GM19438 (cell line): ENCODE results near the gene CYP2E1.
A peak's percentile ranks its signal among the peaks of the same experiment; 100 is the strongest.
"Not testable (repeated sequence)": the region's sequence is repeated elsewhere in the genome, so short reads cannot be mapped to it uniquely, and the experiment has no call there.

Experiments used
- ATAC-seq: cut with Tn5 transposase; IDR thresholded peaks from one replicate; pipeline ENCODE4 v1.9.1; 2021; ENCODE audit warnings: low read depth; ENCODE audit not compliant: unreplicated experiment

CYP2E1 gene

DNA sequence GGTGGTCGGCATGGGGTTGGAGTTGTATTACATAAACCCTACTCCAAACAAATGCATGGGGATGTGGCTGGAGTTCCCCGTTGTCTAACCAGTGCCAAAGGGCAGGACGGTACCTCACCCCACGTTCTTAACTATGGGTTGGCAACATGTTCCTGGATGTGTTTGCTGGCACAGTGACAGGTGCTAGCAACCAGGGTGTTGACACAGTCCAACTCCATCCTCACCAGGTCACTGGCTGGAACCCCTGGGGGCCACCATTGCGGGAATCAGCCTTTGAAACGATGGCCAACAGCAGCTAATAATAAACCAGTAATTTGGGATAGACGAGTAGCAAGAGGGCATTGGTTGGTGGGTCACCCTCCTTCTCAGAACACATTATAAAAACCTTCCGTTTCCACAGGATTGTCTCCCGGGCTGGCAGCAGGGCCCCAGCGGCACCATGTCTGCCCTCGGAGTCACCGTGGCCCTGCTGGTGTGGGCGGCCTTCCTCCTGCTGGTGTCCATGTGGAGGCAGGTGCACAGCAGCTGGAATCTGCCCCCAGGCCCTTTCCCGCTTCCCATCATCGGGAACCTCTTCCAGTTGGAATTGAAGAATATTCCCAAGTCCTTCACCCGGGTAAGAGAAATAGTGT, at the start of gene CYP2E1:
Gene CYP2E1, plus strand, starts transcription at position 407 of the 632 bp plus-strand sequence. Its CDS starts 33 bp downstream, at position 440.
- no peak for ATAC-seq

DNA sequence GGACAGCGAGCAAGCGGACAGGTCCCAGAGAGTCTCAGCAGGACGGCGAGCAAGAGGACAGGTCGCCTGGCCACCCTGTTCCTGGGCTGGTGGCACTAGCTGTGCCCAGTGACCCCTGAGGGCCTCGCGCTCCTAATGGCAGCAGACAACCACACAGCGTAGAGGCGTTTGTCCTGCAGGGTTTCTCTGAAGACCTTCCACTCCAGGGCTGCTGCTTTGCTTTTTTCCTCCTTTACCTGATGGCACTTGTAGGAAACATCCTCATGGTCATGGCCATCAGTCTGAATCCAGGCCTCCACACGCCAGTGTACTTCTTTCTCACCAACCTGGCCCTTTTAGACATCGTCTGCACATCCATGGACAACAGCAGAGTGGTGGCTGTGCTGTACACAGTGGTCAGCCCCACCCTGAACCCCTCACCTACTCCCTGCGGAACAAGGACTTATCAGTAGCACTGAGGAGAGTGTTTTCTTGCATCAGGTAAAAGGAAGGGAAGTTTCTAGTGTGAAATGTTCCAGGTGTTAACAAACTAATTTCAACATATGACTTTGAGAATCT, 46.0 kb upstream of the CYP2E1 start:
- ATAC-seq, result no peak

DNA sequence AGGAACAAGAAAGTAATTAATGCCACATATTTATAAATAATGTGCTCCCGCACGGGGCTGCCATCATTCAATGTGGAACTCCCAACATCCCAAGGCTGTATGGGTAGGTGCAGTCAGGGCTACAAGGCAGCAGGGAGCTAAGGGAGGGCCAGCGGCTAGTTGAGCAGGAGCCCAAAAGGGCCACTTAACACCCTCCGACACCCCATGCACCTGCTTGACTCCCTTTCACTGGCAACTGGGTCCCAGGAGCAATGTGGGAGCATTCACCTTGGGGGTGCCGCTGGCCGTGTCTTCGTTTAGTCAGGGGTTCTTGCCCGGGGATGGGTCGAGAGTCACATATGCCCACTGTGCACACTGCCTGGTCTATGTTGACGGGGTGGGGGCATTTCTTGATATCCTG, 45.5 kb upstream of the CYP2E1 start:
- no peak for ATAC-seq

DNA sequence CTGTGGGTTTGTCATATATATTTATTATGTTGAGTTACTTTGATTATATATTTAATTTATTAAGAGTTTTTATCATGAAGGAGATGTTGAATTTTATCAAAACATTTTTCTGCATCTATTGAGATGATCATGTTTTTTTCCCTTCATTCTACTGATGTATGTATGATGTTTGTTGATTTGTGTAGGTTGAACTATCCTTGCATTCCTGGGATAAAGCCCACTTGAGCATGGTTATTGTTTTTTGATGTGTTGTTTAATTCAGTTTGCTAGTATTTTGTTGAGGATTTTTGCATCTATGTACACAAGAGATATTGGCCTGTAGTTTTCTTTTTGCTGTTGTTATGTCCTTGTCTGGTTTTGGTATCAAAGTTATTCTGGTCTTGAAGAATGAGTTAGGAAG, 42.3 kb upstream of the CYP2E1 start:
- ATAC-seq, result no peak

DNA sequence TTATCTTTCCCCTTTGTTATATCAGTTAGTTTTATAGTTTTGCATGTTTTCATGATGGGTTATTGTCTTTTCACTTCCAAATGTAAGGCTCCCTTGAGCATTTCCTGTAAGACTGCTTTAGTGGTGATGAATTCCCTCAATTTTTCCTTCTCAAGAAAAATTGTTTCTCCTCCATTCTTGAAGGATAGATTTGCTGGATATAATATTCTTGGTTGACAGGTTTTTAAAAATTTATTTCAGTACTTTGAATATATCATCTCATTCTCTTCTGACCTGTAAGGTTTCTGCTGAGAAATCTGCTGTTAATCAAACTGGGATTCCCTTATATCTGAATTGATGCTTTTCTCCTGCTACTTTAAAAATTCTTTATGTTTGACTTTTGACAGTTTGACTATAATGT, 40.1 kb upstream of the CYP2E1 start:
- no peak for ATAC-seq

DNA sequence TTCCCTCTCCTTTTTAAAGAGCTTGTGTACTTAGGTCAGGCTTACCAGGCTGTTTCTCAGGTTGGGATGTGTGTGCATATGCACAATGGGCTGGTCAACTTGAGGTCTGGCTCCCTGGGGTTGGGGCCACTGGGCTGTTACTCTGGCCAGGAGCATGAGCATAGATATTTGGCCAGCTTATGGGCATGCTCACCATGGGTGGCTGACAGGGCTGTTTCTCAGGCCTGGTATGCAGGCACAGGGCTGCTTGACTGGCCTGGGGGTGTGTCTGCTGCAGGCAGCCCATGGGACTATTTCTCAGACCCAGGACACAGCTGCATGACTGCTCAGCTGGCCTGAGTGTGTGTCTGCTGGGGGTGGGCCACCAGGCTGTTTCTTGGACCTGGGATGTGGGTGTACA, 38.8 kb upstream of the CYP2E1 start:
- ATAC-seq, result no peak

DNA sequence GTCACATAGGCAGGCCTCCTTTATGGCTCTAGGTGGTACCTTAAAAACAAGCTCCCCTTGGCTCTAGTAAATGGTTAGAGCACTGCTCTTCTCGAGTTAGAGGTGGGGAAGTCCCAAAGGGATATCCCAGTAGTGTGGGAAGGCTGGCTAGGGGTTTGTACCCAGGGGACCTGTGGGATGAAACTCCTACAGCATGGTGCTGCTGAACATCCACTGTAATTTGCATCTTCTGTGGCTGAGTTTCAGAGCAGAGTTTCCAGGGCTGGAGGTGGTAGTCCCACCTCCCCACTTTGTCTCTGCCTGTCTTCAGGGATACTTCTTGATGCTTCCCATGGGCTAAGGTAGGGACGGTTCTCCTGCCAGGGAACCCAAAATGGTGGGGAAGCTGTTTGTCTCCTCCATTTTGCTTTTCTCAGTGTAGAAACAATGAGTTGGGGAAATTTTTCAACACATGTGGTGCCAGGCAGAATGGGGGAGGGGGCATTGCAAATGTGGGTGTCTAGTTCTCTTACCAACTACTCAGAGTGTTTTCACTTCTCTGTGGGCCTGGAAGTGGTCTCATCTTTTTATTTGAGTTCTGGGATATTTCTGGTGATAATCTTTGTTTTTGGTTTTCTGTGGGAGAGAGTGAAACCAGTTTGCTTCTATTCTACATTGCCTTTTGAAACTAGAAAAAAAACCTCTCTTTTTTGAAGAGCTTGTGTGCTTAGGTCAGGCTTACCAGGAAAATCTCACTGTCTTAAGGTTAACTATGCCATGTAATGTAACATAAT, 37.2 kb upstream of the CYP2E1 start:
- ATAC-seq, result peak; percentile 77

DNA sequence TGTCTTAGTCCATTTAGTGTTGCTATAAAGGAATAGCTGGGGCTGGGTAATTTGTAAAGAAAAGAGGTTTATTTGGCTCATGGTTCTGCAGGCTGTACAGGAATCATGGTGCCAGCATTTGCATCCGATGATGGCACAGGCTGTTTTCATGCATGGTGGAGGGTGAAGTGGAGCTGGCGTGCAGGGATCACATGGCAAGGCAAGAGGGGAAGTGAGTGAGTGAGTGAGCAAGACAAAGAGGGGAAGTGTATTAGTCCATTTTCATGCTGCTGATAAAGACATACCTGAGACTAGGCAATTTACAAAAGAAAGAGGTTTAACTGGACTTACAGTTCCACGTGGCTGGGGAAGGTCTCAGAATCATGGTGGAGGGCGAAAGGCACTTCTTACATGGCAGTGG, 33.6 kb upstream of the CYP2E1 start:
- not testable (repeated sequence) for ATAC-seq

DNA sequence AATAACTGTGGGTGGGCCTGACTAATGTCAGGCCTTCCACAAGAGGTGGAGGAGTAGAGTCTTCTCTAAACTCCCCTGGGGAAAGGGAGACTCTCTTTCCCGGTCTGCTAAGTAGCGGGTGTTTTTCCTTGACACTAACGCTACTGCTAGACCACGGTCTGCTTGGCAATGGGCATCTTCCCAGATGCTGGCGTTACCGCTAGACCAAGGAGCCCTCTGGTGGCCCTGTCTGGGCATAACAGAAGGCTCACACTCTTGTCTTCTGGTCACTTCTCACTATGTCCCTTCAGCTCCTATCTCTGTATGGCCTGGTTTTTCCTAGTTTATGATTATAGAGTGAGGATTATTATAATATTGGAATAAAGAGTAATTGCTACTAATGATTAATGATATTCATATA, 29.8 kb upstream of the CYP2E1 start:
- ATAC-seq, result not testable (repeated sequence)

DNA sequence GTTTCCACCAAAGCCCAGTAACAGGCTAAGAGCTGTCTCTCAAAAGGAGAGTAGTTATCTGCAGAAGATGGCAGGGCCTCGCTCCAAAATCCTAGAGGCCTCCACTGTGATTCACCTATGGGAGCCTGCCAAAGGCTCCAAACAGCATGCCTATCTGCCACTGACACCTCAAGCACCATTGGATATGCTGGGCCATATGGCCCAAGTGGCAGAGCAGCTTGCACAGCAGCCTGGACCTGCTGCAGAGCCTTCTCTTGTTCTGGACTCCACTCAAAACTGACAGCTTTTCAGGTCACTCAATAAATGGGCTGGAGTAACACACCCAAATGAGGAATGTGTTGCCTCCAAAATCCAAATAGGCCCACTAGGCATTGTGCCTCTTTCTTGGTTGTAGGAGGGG, 28.0 kb upstream of the CYP2E1 start:
- ATAC-seq, result not testable (repeated sequence)

DNA sequence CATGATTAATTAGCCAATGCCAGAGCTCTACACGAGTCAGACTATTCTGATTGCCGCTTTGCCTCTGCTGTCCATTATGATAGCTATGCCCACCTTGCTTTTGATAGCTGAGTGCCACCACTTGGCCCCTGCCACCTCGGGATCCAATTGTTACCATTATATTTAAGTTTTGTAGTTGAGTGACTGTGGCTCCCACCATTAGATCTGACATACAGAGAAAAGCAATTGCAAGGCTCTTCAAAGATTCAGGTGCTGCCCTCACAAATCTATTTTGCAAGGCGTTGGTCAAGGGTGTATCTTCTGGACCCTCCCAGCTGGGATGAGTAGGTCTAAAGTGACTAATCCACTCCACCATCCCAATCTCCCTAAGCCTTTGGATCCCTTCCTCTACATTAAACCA, 26.3 kb upstream of the CYP2E1 start:
- ATAC-seq, result not testable (repeated sequence)

DNA sequence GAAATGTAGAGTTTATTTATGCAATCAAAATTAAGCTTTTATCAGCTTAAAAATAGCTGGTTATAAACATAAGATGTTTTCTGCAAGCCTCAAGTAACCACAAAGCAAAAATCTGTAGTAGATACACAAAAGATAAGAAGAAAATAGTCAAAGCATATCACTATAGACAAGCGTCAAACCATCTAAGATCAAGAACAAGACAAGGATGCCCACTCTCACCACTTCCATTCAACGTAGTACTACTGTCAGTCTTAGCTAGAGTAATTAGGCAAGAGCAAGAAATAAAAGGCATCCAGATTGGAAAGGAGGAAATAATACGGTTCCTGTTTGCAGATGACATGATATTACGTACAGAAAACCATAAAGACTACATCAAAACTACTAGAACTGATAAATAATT, 17.5 kb upstream of the CYP2E1 start:
- no peak for ATAC-seq

DNA sequence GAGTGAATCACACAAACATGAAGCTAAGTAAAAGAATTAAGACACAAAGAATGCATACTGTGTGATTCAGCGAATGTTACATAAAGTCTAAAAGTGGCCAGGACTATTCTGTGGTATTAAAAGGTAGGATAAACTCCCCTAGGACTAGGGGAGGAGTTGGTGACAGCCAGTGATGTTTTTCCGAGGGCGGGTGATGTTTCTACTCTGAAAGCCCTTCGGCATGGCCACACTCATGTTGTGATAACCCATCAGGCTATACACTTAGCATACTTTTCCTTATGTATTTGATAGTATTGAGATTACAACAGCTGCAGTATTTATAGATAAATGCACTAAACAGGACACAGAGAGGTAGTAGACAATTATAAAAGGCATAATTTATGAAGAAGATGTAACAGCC, 15.8 kb upstream of the CYP2E1 start:
- ATAC-seq, result no peak

DNA sequence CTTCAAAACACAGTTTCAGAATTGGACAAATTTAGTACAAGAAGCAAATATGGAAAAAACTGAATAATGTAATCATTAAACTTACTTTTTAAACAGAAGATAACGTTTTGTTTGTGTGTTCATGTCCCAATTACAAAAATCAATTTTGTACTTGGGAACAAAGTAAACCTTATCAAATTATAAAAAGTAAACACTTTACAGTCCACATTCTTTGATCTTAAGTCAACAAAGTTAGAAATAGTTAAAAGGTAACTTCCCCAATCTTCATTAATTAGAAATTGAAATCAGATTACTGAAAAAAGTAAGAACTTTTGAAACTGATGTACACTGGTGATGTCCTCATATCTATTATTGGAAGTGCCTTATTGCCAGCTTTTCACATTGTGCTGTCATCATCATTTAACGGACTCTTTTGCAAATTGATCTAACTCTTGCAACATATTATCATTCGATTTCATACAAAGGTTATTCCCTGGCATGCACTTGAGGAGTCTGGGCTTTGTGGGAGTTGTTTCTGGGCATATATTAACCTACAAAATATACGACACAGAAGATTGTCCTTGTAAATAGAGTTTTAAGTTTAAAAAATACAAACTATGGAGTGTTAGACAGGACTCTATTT, 15.1 kb upstream of the CYP2E1 start:
- ATAC-seq, result no peak

DNA sequence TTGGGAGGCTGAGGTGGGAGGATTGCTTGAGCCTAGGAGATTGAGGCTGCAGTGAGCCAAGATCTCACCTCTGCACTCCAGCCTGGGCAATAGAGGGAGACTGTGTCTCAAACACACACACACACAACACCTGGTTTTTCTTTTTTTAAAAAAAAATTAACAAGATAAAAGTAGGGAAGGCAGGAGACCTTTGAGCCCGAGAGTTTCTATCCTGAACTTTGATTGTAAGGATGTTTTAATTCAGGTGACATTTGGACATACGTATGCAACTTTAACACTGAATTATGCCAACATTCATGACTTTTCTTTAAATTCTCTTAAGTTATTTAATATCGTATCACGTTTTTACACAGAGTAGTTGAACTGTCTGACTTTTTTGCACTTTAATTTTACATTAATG, 11.7 kb upstream of the CYP2E1 start:
- ATAC-seq, result no peak

DNA sequence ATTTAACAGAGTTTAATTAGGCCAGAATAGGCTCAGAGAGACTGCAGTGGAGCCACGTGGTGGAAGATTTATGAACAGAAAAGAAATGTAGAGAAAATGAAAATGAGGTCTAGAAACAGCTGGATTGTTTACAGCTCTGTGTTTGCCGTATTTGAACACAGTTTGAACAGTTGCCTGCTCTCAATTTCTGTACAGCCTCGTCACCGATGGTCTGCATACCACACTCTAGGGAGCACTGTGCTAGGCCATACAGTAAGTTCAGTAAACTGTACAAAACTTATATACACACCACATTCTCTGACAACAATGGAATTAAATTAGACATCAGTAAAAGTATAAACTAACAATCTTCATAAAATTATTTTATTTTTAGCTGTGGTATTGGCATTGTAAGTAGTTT, 11.1 kb upstream of the CYP2E1 start:
- no peak for ATAC-seq

DNA sequence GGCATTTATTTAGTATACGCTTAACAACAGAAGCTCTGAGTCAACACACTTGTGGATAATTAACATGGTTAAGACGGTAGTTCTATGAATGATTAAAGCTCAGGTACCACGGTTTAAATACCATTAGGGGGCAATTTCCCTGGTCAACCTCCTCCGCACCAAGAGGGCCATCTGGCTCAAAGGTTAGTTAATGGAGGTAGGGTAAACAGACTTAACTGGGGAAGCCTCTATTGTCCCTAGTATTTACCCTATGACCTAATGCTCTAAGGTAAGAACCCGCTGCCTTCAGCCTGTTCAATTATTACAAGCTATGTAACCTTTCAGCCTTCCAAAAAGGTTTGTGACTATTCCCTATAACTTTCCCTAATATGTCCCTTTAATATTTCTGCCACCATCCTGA, 8.6 kb upstream of the CYP2E1 start:
- ATAC-seq, result not testable (repeated sequence)

DNA sequence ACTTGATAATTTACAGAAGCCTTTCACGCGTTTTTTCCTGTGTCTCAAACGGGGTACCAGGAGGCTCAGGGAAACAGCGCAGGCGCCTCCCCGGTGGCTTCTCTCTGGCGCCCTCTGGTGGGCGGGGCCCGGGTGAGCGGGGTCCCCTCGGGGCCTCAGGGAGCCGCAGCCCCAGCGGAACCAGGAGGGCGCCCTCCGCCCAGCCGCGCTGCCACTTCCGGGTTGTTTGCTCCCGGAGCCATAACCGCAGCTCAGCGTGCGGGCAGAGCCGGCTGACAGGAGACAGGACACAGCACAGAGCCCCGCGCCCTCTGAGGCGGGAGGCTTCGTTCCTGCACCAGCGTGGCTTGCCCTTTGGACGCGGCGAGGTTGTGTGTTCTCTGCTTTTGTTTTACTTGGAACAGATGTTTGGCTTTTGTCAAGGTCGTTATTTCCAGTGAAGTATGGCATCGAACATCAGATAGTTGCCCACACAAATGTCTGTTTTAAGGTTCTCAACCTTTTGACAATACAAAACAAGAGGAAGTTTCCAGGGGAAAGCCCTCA, 6.9 kb upstream of the CYP2E1 start:
- peak; percentile 98 for ATAC-seq

DNA sequence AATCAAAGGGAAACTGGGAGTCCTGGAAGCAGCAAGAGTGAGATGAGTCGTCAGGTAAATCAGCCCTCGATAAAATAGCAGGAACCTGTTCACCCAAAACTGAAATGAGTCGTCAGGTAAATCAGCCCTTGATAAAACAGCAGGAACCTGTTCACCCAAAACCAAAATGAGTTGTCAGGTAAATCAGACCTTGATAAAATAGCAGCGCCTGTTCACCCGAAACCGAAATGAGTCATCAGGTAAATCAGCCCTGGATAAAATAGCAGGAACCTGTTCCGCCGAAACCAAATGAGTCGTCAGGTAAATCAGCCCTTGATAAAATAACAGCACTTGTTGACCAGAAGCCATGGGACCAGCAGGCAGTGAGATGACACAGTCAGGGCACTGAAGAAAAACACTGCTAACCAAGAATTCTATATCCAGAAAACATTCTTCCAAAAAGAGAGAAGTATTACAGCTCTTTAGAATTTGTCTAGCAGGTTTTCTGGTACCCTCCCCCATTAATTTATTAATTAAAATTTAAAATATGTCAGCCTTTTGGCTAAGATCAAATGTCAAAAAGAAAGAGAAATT, 3.4 kb upstream of the CYP2E1 start:
- ATAC-seq, result no peak

DNA sequence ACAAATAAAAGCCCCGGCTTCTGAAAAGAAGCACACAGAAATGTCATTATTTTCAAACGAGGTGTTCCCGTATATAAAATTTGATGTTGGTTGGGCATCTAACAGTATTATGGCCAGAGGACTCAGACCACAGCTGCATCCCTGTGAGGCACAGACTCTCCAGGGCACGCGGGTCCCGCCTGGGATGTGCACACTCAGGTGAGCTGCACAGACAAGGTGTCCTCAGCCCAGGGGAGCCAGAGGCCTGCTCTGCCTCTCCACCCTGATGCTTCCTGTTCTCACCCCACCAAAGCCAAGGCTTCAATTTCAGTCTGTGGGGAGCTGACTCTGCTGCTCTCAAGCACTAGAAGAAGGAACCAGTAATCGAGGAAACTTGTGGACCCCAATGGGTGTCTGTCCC, 1.7 kb upstream of the CYP2E1 start:
- no peak for ATAC-seq

DNA sequence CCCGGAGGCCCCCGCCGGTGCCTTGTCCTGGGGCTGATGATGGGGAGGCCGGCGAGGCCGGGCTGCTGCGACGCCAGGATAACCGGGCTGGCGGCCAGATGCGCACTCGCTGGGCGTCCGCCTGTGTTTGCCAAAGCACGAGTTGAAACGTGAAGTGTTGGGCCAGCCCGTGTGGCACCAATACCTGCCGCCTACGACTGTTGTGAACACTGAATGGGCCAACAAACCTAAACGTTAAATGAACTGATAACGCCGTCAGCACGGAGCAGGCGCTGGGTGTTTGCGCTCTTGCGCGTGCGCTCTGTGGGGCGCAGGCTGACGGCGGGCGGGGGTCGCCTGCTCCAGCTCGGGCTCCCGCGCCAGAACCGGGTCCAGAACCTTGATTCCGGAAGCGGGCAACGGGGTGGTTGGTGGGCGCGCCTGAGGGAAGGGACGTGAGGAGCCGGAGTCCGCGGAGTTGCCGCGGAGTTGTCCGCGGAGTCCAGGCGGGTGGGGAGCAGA, 658 bp downstream of the CYP2E1 start:
- ATAC-seq, result no peak
